PC-3 (cell line): Measurements from ENCODE around the gene METTL26. TPM values are rescaled to one million over a fixed set of nuclear protein-coding genes. Genes with fewer than 3 reads are reported as not detected.

Experiments used
- ATAC-seq: fragments of 200-7000 bp; cut with Tn5 transposase; 2 replicates; pipeline ENCODE4 v1.9.1; 2020; ENCODE audit warnings: mild to moderate bottlenecking, moderate library complexity
- BruUV-seq: library from RNA; stranded (reverse); fragments of 400-500 nt; replicated peaks from 2 replicates; lab custom pipeline; 2021; lab: Mats Ljungman, UMichigan
- CTCF ChIA-PET: fragments of 300-600 bp; sonication (Branson Sonifier 250); formaldehyde crosslinking; loops from one replicate; lab custom pipeline; 2022; ENCODE audit warnings: antibody characterized with exemption; lab: Charles Lee
- POLR2A ChIA-PET: fragments of 300-600 bp; sonication (Branson Sonifier 250); formaldehyde crosslinking; loops from one replicate; lab custom pipeline; 2022; ENCODE audit warnings: antibody characterized with exemption; ENCODE audit not compliant: unreplicated experiment; lab: Charles Lee
- DNase-seq: peaks from one replicate; pipeline ENCODE4 v3.0.0-alpha.2; 2015
- H2AFZ ChIP-seq: fragments of 300-600 bp; sonication (generic); 2 replicates; pipeline ENCODE4 v1.6.0; 2016; ENCODE audit warnings: antibody characterized with exemption, low read length
- H3F3A ChIP-seq: fragments of 300-600 bp; sonication (generic); one replicate; pipeline ENCODE4 v1.6.0; 2017; ENCODE audit warnings: antibody characterized with exemption, low read length, control low read depth, mild to moderate bottlenecking; ENCODE audit not compliant: unreplicated experiment
- H3K27ac ChIP-seq: fragments of 300-600 bp; sonication (generic); 2 replicates; pipeline ENCODE4 v1.5.1; 2016; ENCODE audit warnings: mild to moderate bottlenecking, low read length
- H3K27me3 ChIP-seq: fragments of 300-600 bp; sonication (generic); 2 replicates; pipeline ENCODE4 v1.6.1; 2016; ENCODE audit warnings: low read length, mixed read lengths
- H3K36me3 ChIP-seq: fragments of 300-600 bp; sonication (generic); 2 replicates; pipeline ENCODE4 v1.6.1; 2016; ENCODE audit warnings: low read depth, mixed run types, low read length, mixed read lengths
- H3K4me1 ChIP-seq: fragments of 300-600 bp; sonication (generic); 2 replicates; pipeline ENCODE4 v1.5.1; 2016; ENCODE audit warnings: low read length; ENCODE audit not compliant: insufficient read depth
- H3K4me2 ChIP-seq: fragments of 300-600 bp; sonication (generic); 2 replicates; pipeline ENCODE4 v1.6.0; 2016; ENCODE audit warnings: low read length
- H3K4me3 ChIP-seq: fragments of 300-600 bp; sonication (generic); 2 replicates; pipeline ENCODE4 v1.5.1; 2016; ENCODE audit warnings: mild to moderate bottlenecking, low read length, mixed read lengths
- H3K79me2 ChIP-seq: fragments of 300-600 bp; sonication (generic); 2 replicates; pipeline ENCODE4 v1.6.1; 2017; ENCODE audit warnings: low read length, mixed read lengths
- H3K9ac ChIP-seq: fragments of 300-600 bp; sonication (generic); 2 replicates; pipeline ENCODE4 v1.6.0; 2016; ENCODE audit warnings: mild to moderate bottlenecking, low read length
- H3K9me2 ChIP-seq: fragments of 300-600 bp; sonication (generic); replicated peaks from 2 replicates; pipeline ENCODE4 v1.6.1; 2016; ENCODE audit warnings: mixed run types, low read length, mixed read lengths
- H3K9me3 ChIP-seq: fragments of 300-600 bp; sonication (generic); 2 replicates; pipeline ENCODE4 v1.6.1; 2016; ENCODE audit warnings: low read length, mixed read lengths
- H4K20me1 ChIP-seq: fragments of 300-600 bp; sonication (generic); 2 replicates; pipeline ENCODE4 v1.6.1; 2016; ENCODE audit warnings: low read length, mixed read lengths
- CTCF ChIP-seq: fragments of 300-600 bp; sonication (generic); conservative IDR thresholded peaks from 2 replicates; pipeline ENCODE4 v1.5.1; 2017; ENCODE audit warnings: antibody characterized with exemption, low read depth, mild to moderate bottlenecking, low read length
- EZH2 ChIP-seq: fragments of 300-600 bp; sonication (generic); IDR thresholded peaks from one replicate; pipeline ENCODE4 v1.6.1; 2017; ENCODE audit warnings: antibody characterized with exemption, mild to moderate bottlenecking, low read length; ENCODE audit not compliant: unreplicated experiment
- EZH2phosphoT487 ChIP-seq: fragments of 300-600 bp; sonication (generic); IDR thresholded peaks from 2 replicates; pipeline ENCODE4 v1.6.1; 2018; ENCODE audit warnings: mild to moderate bottlenecking, antibody characterized with exemption, low read length, borderline replicate concordance
- intact Hi-C: fragments of 100-400 bp; cut with micrococcal nuclease; formaldehyde crosslinking; loops from 2 replicates; pipeline ENCODE4 v1.9.0; 2023
- total RNA-seq: library from RNA; depleted of rRNA; stranded (reverse); fragments of >200 nt; gene quantifications from 2 replicates; pipeline ENCODE4 v1.2.3, GENCODE V29; 2014

METTL26 gene
- total RNA-seq, 1 experiment from 2014 or later, result 179 TPM

- H3K4me2 ChIP-seq, result no peak overlapping the region
- H3F3A ChIP-seq, result no peaks in the 10 kb centered on the region
- ChIA-PET CTCF (no interaction called here), POLR2A (no interaction called here)
- no peaks in the 10 kb centered on the region for H3K9me3 ChIP-seq
- no peak overlapping the region for H3K4me3 ChIP-seq
- TF ChIP-seq CTCF, result no peak
- no peak for TF ChIP-seq EZH2
- no peak for TF ChIP-seq EZH2phosphoT487
- DNase-seq (no peak), ATAC-seq (no peak)
- H3K9ac ChIP-seq, result no peak overlapping the region
- 0 out of 2 replicates have a peak, but pooled peaks cover 3% of the 10 kb centered on the region for H3K79me2 ChIP-seq
- H3K4me1 ChIP-seq, result peaks cover 14% of the 10 kb centered on the region
- H3K9me2 ChIP-seq, result no peaks in the 10 kb centered on the region
- H3K27ac ChIP-seq, result no peak overlapping the region
- intact Hi-C loops, result no loop called here
- H4K20me1 ChIP-seq, result no peaks in the 10 kb centered on the region
- no peaks in the 10 kb centered on the region for H3K36me3 ChIP-seq
- H3K27me3 ChIP-seq, result no peaks in the 10 kb centered on the region
- no TSS peak for BruUV-seq
- H2AFZ ChIP-seq, result no peak overlapping the region
Observed at GRCh38 chr16:620700-621525, 15.2 kb downstream of the METTL26 start.

- Histone ChIP-seq H3K4me1 (peaks cover 14% of the 10 kb centered on the region), H3K9me2 (no peaks in the 10 kb centered on the region), H3K4me2 (no peak overlapping the region), H2AFZ (no peak overlapping the region), H3K9ac (no peak overlapping the region), H3K9me3 (no peaks in the 10 kb centered on the region), H3K27ac (no peak overlapping the region), H3F3A (no peaks in the 10 kb centered on the region), H3K79me2 (0 out of 2 replicates have a peak, but pooled peaks cover 3% of the 10 kb centered on the region), H3K4me3 (no peak overlapping the region), H3K36me3 (no peaks in the 10 kb centered on the region), H3K27me3 (no peaks in the 10 kb centered on the region), H4K20me1 (no peaks in the 10 kb centered on the region)
- ATAC-seq (no peak), DNase-seq (no peak)
- intact Hi-C loops, result no loop called here
- BruUV-seq, result no TSS peak
- POLR2A ChIA-PET, result no interaction called here
- CTCF ChIA-PET, result no interaction called here
- TF ChIP-seq EZH2, result no peak
- no peak for TF ChIP-seq EZH2phosphoT487
- no peak for TF ChIP-seq CTCF
Observed at GRCh38 chr16:619476-620100, 16.5 kb downstream of the METTL26 start.

- CTCF ChIA-PET, result no interaction called here
- H3K4me1 ChIP-seq, result peaks cover 12% of the 10 kb centered on the region
Observed at GRCh38 chr16:617855-618254, 18.2 kb downstream of the METTL26 start.

More at GRCh38 chr16:617855-618254, 18.2 kb downstream of the METTL26 start:
- no peaks in the 10 kb centered on the region for H3K9me2 ChIP-seq
- TF ChIP-seq CTCF, result no peak
- TF ChIP-seq EZH2, result no peak
- no peak for TF ChIP-seq EZH2phosphoT487
- no TSS peak for BruUV-seq
- DNase-seq, result no peak
- 0 out of 2 replicates have a peak, but pooled peaks cover under 1% of the 10 kb centered on the region for H3K79me2 ChIP-seq
- POLR2A ChIA-PET, result no interaction called here
- no peak overlapping the region for H3K4me2 ChIP-seq
- H2AFZ ChIP-seq, result no peak overlapping the region
- H3K27ac ChIP-seq, result no peak overlapping the region
- no peaks in the 10 kb centered on the region for H3K9me3 ChIP-seq
- H3K9ac ChIP-seq, result no peak overlapping the region
- no peak overlapping the region for H3K4me3 ChIP-seq
- intact Hi-C loops, result no loop called here
- H3K36me3 ChIP-seq, result no peaks in the 10 kb centered on the region
- no peaks in the 10 kb centered on the region for H4K20me1 ChIP-seq
- no peaks in the 10 kb centered on the region for H3K27me3 ChIP-seq
- no peak for ATAC-seq
- H3F3A ChIP-seq, result no peaks in the 10 kb centered on the region
